Glutamatergic neuron (in vitro differentiated cells): ENCODE measurements around the gene GPX1. TPM values are rescaled to one million over a fixed set of nuclear protein-coding genes. Genes with fewer than 3 reads are reported as not detected.
"Not testable (repeated sequence)": the region's sequence is repeated elsewhere in the genome, so short reads cannot be mapped to it uniquely, and the experiment has no call there.

Experiments used
- DNase-seq: peaks from one replicate; pipeline ENCODE4 v3.0.0; 2022
- H3K27ac Mint-ChIP-seq: one replicate; pipeline ENCODE4 v1.8.0; 2020; ENCODE audit warnings: mild to moderate bottlenecking, mixed read lengths, inconsistent platforms; ENCODE audit not compliant: unreplicated experiment
- H3K27me3 Mint-ChIP-seq: one replicate; pipeline ENCODE4 v1.8.0; 2020; ENCODE audit warnings: mild to moderate bottlenecking, moderate library complexity, mixed read lengths, inconsistent platforms; ENCODE audit not compliant: unreplicated experiment
- H3K36me3 Mint-ChIP-seq: one replicate; pipeline ENCODE4 v1.8.0; 2020; ENCODE audit warnings: mild to moderate bottlenecking, mixed read lengths, inconsistent platforms; ENCODE audit not compliant: unreplicated experiment
- H3K4me1 Mint-ChIP-seq: one replicate; pipeline ENCODE4 v1.8.0; 2020; ENCODE audit warnings: mild to moderate bottlenecking, low read depth, mixed read lengths, inconsistent platforms; ENCODE audit not compliant: unreplicated experiment
- H3K4me3 Mint-ChIP-seq: one replicate; pipeline ENCODE4 v1.8.0; 2020; ENCODE audit warnings: mild to moderate bottlenecking, mixed read lengths, inconsistent platforms; ENCODE audit not compliant: unreplicated experiment
- H3K9me3 Mint-ChIP-seq: one replicate; pipeline ENCODE4 v1.8.0; 2020; ENCODE audit warnings: mild to moderate bottlenecking, moderate library complexity, mixed read lengths, inconsistent platforms; ENCODE audit not compliant: unreplicated experiment
- CTCF ChIP-seq: fragments of 200-600 bp; sonication (generic); IDR thresholded peaks from one replicate; pipeline ENCODE4 v1.5.0; 2021; ENCODE audit not compliant: partially characterized antibody, unreplicated experiment
- long read RNA-seq: library from polyadenylated mRNA; unstranded; transcript quantifications from one replicate; pipeline ENCODE4 v2.0.0, GENCODE V29; 2020; ENCODE audit not compliant: unreplicated experiment
- total RNA-seq: library from RNA; stranded (reverse); fragmentation: NEBNext Ultra II Directional; extraction: Animal tissue kit (Norgen Biotek cat#: 25700); gene quantifications from one replicate; pipeline ENCODE4 v1.2.1, GENCODE V29; 2021; ENCODE audit not compliant: unreplicated experiment

GPX1 gene
- total RNA-seq = 239 TPM
- long read RNA-seq, transcript GPX1-202 (2 exons, 1,151 nt) = major isoform, 331 of 336 reads
- long read RNA-seq, partial matches to known transcripts = 0 of 336 reads
- long read RNA-seq, other reads (novel, unspliced or antisense) = 0 of 336 reads

GRCh38 chr3:49358217-49358883 is at the start of gene GPX1:
GPX1 (minus strand) TSS chr3:49358353; CDS start chr3:49358278, 75 bp downstream.
- Mint-ChIP-seq H3K27ac (peak within 1 kb of the TSS; percentile 88), H3K9me3 (peaks cover 8% of the 10 kb centered on the region), H3K36me3 (no peaks in the 10 kb centered on the region), H3K27me3 (peaks cover 2% of the 10 kb centered on the region), H3K4me3 (peak within 1 kb of the TSS; percentile 92), H3K4me1 (peaks cover 12% of the 10 kb centered on the region)
- no peak for TF ChIP-seq CTCF
- peak; percentile 97 for DNase-seq

- H3K27ac Mint-ChIP-seq = peak overlapping the region; percentile 28
- H3K4me1 Mint-ChIP-seq = peaks cover 20% of the 10 kb centered on the region
- H3K36me3 Mint-ChIP-seq = no peaks in the 10 kb centered on the region
- peaks cover 6% of the 10 kb centered on the region for H3K9me3 Mint-ChIP-seq
- TF ChIP-seq CTCF = no peak
- DNase-seq = no peak
- H3K4me3 Mint-ChIP-seq = no peak overlapping the region
- H3K27me3 Mint-ChIP-seq = no peaks in the 10 kb centered on the region
These were observed 48.7 kb upstream of the GPX1 start for GRCh38 chr3:49406571-49407565.

GRCh38 chr3:49405570-49405969 is 47.4 kb upstream of the GPX1 start:
- not testable (repeated sequence) for H3K27ac Mint-ChIP-seq, H3K27me3 Mint-ChIP-seq, H3K4me3 Mint-ChIP-seq, H3K9me3 Mint-ChIP-seq, DNase-seq, H3K36me3 Mint-ChIP-seq
- H3K4me1 Mint-ChIP-seq = peaks cover 15% of the 10 kb centered on the region

- DNase-seq = no peak
- H3K9me3 Mint-ChIP-seq = peaks cover 2% of the 10 kb centered on the region
These were observed 45.7 kb upstream of the GPX1 start for GRCh38 chr3:49403891-49404290.

More at GRCh38 chr3:49403891-49404290, 45.7 kb upstream of the GPX1 start:
- Mint-ChIP-seq H3K4me3 (no peak overlapping the region), H3K36me3 (no peaks in the 10 kb centered on the region), H3K27me3 (peaks cover 3% of the 10 kb centered on the region), H3K4me1 (peaks cover 8% of the 10 kb centered on the region), H3K27ac (no peak overlapping the region)
- no peak for TF ChIP-seq CTCF
